ENCODE measurements around the gene KLF13.

Gene KLF13

DNA sequence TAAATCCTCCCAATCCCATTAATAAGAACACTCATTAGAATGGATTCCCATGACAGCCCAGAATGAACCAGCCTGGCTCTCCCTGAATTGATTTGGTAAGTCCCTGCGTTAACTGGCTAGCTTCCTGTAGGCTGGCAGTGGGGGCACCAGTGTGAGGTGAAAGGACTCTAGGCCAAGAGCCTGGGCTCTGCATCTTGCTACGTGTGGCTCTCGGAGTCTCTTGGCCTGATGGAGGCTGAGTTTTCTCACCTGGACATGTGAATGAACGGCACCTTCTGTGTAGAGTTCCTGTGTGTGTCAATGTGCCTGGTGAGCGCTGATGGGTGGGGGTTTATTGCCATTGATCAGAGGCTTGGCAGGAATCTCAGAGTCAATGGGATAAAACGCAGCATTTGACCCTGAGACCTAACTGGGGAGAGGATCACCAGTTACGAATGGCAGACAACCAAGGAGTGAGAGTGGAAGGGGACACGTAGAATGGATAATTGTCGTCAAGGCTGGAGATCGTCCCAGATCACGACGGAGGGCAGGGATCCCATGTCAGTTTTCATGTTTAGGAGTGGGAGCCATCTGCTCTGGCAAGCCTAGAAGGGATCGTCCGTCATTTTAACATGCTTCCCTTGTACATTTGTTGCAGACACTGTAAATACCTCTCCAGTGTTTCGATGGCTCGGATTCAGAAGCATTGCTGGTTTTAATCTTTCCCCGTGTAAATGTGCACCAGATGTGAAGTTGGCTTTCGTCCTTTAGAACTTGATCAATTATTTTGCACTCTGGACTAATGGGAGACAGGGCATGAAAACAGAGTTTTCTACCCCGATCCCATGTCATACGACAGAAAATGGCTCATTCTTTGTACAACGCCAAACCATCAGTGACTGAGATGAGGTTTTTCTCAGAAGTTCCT is 9.0 kb upstream of the KLF13 start:
- no peak for DNase-seq

DNA sequence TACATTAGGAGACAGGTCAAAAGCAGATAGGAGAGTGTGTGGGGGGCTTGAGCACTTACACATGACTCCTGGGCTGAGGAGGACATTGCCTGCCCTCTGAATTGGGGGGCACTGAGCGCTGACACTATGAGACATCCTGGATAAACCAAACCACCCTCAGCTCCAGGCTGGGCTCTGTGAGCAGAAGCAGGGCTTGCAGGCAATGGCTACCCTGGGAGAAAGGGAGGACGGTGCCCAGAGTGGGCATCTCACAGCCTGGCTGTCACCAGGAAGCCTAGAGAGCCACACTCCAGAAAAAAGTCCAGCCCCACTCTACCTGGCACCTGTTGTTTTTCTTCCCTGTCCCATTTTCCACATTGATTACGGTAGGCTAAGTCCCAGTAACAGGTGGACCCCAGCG is 8.2 kb upstream of the KLF13 start:
- no peak for DNase-seq

DNA sequence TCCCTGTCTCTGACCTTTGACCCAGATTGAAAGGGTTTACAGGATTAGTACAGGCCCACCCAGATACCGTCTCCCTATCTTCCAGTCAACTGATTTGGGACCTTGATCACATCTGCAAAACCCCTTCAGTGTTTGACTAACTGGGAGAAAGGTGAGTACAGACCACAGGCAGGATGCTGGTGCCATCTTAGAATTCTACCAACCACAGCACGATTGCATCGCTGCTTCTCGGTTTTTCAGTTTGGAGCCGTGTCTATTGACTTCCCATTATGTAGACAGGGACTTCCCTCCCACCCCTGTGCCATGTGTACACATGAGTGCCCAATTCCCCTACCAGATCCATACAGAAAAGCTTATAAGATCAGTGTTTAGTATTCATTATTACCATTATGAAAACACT is 6.6 kb upstream of the KLF13 start:
- no peak for DNase-seq

DNA sequence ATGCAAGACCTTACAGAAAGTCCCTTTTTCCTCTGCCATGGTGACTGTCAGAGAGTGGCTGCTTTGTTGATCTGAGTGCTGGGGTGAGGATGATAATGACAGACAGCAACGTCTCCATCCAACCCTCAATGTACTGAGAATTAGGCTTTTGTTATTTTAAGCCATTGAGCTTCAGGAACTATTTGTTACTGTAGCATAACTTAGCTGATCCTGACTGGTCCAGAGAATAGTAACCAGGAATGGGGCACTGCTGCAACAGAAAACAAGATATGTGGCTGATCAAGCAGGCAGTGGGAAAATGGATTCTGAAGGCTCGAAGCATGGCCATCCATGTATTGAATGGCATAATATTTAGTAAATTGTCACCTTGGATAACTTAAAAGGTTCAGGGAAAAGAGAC is 5.2 kb upstream of the KLF13 start:
- DNase-seq = no peak

DNA sequence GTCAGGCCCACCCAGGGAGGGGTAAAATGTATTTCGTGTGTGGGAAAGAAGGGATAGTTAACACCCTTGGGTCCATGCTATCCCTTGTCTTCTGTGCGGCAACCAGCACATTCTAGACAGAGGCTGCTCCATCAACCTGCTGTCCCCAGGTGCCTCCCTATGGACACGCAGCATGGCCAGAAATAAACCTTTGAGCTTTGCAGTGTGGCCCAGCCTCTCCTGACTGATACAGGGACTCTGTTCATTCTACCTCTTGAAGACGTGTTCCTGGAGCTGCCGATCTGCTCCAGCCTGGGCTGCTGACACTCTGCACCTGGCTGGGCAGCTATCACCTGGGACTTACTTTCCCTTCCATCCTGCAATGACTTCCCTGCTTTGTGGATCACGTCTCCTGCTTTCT is 4.1 kb upstream of the KLF13 start:
- no peak for DNase-seq

DNA sequence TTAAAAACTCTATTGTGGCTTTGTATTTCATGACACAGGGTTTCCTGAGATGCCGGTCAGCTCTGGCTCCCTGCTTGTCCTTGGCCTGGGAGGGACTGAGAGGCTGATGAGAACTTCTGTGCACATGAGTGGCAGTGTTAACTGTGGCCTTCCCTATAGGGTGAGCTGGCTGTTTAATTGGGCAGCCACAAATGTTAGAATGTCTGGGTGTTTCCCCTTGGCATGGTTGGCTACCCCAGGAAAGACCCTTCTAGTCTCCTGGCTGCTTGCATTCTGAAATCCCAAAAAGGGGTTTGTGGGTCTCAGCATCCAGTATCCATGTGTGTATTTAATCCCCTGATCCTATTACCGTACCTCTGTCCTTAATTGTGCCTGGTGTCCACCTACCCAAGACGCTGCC is 3.0 kb upstream of the KLF13 start:
- no peak for DNase-seq

DNA sequence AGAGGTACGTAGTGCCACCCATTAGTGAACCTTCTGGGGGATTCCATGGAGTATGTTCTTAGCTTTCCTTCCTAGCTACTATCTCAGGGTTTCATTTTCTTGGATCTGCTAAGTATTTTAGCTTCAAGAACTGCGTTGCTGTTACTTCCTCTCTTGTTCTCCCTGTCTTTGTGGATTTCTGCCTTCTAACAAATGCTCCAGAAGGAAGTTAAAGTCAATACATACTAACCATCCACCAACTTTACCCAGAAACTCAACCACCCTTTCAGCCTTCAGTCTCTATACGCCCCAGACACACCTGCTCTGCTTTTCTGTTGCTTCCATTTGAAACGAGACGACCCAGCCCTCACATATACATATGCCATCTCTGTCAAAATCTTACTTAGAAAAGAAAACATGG is 2.4 kb upstream of the KLF13 start:
- no peak for DNase-seq

DNA sequence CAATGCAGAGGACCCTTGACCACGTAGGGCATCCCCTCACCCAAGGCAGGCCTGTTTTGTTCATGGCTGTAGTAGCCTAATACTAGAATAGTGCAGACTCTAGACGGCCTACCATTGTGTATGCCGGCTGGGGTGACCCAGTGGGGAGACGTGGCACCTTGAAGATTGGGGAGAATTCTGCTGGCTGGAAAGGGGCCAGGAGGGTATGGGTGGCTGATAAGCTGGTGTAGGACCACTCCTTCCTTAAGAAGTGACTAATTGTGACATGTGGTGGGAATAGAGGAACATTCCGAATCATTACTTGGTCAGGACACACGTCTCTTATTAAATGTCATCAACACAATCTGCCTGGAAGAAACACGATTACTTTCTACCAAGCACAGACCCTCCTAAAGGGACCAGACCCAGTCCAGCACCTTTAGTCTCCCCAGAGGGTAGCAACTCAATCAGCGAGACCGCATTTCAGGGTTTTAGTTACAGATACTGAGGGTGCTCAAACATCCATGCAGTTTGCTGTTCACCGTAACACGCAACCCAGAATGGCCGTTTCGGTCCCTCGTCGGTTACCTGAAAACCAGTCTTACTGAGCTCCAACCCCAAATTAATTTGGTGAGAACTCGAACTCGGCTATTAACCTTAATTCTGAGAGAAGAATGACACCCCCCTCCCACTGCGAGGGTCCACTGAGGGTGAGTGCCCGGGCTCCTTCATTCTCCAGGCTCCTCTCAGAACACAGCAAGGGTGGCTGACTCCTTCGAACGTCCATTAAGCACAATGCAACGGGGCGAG is 1.6 kb upstream of the KLF13 start:
- DNase-seq = no peak

DNA sequence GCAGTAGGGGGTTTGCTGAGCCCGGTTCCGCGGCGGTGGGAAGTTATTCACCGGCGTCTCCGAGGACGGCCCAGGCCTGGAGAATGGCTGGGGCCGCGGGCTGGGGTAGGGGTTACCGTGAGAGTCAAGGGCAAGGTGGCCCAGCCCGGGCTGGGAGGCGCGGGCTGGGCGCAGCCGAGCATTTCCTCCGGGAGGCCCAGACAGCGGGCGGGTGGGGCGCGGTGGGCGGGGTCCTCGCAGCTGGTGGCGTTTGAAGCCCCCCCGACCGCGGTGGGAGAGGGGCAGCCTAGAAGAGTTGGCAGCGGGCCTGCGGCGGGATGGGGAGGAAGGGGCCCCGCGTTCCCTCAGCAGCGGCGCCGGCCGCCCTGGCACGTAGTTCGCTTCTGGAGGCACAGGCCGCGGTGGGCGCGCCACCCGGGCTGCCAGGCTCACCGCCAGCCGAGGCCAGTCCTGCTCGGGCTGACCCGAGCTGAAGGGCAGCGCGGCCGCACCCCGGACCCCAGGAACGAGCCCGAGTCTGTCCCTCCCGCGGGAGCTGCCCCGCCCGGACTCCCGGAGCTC is 960 bp upstream of the KLF13 start:
- DNase-seq = peak; percentile 92

DNA sequence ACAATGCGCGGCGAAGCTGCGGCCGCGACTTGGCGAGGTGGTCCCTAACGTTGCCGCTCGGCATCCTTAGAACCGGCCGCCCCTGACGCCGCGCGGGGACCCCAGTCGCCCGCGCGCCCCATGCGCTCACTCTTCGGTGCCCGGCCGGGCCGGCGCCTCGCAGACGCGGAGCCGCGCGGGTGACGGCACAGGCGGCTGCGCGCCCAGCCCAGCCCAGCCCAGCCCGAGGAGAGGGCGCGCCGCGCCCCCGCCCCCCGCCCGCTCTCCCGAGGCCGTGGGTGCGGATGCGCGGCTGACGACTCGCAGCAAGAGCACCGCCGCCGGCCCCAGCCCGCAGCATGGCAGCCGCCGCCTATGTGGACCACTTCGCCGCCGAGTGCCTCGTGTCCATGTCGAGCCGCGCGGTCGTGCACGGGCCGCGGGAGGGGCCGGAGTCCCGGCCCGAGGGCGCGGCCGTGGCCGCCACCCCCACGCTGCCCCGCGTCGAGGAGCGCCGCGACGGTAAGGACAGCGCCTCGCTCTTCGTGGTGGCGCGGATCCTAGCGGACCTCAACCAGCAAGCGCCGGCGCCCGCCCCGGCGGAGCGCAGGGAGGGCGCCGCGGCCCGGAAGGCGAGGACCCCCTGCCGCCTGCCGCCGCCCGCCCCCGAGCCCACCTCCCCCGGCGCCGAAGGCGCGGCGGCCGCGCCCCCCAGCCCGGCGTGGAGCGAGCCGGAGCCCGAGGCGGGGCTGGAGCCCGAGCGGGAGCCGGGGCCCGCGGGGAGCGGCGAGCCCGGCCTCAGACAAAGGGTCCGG is 437 bp downstream of the KLF13 start:
- DNase-seq = no peak

DNA sequence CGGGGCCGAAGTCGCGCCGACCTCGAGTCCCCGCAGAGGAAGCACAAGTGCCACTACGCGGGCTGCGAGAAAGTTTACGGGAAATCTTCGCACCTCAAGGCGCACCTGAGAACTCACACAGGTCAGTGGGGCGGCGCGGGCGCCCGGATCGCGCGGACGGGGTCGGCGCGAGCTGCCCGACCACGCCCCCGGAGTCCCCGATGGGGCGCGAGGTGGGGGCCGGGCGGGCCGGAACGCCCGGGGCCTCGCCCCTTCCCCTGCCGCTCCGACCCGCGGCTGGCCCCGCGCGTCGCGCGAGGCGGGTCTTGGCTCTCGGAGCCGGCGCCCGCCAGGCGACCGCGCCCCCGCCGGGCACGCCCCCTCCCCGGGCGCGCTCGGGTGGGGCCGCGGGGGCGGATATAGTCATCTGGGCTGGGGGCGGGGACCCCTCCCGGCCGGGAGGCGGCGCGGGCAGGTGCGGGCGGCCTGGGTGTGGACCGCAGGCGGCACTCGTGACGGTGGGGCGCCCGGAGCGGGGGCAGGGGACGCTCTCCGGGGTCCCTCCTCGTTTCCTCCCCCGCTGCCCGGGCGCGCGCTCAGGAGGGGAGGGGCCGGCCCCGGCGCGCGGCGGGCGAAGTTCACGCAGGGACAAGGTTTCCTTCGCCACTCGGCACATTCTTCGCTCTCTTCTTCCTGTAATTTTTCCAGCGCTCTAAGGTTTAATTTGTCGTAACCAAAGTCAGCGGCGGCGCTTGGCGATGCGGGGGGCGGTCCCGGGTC is 1.2 kb downstream of the KLF13 start:
- DNase-seq = peak; percentile 84

DNA sequence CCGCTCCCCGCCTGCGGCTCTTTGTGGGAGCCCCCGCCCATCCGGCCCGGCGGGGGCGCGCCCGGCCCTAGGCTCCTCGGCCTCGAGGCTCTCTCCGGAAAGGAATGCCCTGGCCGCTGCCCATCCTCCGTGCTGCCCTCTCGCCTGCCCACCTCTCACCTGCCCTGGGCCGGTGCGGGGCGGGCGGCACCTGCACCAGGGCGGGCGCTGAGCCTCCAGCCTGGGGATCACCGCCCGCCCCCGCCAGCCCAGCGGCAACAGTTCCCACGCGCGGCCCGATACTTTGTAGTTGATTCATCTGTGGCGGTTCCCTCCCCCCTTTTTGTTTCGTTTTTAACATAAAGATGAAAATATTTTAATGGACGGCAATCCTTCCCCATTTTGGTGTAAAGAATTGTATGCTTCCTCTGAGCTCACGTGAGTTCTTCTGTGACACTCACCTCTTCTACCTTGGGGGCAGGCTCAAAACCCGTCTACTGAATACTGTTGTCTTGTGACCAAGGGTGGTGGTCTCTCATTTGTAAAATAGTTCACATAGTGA is 1.9 kb downstream of the KLF13 start:
- peak; percentile 53 for DNase-seq

DNA sequence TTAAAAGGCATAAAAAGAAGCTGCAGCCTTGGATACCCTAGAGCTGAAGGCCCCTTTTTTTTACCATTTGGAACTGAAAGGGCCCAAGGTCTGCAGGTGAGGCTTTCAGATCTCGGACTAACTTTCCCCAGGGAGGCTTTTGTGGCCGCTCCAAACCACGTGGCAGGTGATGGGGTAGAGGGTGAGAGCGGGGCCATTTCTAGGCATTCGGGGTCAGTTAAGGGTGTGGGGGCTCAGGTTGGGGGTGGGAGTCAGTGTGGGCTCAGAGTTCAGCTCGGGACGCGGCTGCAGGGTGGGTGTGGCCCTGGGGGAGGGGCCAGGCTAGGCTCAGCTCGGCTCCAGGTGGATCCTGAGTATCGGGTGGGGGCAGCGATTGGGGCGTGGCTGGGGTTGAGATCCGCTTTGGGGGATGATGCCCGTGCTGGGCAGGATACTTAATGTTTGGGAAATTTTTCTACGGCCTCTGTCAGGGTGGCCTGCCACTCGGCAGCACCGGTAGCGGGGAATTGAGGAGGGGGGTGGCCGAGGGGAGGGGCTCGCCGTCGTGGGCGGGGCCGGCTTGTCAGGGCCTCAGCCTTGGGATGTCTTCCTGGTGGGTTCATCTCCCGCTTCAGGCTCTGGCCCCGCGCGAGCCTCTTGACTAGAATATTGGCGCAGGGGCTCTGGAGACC is 2.5 kb downstream of the KLF13 start:
- DNase-seq = no peak

DNA sequence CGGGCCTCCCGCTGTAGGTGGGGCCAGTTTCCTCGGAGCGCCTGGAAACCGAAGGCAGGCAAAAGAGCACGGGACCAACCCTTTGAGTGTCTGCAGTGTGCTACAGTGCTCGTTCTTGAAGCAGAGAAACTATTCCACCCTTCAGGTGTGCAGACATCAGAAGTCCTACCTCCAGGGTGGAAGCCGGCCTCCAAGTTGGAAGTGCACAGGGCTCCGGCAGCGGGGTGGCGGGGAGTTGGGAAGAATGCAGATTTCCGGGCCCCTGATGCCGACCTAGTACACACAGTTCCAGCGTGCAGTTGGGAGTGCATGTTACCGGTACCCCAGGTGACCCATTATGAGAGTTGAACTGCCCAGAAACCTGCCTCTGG is 3.0 kb downstream of the KLF13 start:
- DNase-seq = no peak

DNA sequence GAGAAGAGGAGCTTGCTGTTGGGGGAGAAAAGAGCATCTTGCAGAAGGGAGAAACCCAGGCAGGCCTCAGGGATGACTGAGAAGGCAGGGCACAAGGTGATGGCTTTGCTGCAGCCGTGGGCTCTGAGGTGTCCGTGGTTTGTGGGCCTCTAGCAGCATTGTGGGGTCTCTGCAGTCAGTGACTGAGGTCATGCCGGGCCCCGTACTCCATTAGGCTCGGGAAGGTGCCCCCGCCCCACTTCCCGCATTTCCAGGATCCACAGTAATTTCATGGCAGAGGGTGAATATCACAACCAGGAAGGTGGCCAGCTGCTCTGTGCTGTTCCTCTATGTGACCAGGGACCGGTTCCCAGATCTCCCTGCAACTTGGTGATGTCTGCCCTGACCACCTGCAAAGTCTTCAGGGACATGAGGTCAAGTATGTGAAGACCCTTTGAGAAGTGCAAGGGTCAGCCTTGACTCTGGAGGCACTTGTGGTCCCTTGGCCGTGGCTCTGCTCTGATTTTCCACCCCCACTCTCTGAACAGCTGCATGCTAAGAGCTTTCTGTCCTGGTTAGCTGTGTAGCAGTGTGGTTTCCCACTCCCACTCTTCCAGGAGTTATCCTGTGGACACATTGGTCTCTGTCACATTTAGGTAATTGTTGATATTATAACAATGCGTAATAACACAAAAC is 3.6 kb downstream of the KLF13 start:
- no peak for DNase-seq

DNA sequence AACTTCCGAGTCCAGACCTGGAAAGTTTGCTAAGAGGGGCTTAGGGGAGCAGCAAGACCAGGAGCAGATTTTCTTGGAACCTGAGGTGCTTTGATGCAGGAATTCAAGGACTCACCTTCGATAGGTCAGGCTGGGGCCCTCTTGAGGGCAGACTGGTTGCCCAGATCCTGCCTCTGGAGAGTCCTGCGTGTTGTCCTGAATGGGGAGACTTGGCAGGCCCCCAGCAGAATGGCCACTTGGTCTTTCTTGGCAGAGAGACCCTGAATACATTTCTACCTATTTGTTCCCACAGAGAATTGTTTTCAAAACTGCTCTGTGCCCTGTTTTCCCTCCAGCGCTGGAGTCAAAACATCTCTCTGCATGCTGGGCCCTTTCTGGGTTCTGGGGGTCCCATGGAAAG is 4.2 kb downstream of the KLF13 start:
- DNase-seq = no peak

DNA sequence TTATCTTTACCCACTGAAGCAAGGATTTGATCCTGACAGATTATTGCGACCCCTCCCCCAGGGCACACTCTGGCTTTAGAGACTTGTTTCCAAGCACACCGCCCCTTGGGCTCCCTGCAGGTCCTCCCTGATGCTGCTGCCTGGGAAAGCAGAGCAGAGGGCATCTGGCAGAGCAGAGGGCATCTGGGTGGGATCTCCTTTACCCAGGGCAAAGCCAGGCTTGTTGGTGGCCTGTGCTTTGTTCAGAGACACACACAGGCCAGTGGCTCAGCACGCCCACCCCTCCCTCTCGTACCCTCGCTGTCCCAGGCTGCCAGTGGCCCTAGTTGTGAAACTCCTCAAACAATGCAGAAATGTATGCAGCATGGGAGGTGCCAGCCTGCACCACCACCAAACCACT is 4.8 kb downstream of the KLF13 start:
- DNase-seq = no peak

DNA sequence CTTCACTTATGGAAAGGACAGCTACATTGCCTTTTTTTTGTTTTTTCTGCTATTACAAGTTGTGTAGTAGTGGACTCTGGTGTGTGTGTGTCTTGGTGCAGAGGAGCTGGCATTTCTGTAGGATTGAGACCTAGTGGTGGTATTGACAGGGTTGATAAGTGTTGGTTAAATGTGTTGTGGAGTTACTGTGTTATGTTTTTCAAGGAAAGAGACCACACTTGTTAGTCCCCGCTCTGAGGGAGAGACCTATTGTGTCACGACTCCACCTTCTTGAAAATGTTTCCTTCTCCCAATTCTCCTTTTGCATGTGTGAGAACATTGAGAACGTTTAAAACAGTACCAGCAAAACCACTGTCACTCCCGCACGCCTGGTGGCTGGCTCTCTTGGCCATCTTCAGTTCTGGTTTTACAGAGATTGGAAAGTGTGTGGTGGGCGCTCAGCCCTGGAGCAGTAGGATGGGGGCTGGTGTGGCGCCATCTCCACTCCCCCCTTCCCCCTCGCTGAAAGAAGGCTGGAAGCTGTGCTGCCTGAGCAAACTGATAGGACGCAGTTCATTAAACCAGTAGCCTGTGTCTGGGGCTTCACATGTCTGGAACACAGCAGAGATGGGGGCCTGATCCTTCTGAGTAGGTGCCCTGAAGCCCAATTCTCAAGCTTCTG is 5.5 kb downstream of the KLF13 start:
- DNase-seq = no peak

DNA sequence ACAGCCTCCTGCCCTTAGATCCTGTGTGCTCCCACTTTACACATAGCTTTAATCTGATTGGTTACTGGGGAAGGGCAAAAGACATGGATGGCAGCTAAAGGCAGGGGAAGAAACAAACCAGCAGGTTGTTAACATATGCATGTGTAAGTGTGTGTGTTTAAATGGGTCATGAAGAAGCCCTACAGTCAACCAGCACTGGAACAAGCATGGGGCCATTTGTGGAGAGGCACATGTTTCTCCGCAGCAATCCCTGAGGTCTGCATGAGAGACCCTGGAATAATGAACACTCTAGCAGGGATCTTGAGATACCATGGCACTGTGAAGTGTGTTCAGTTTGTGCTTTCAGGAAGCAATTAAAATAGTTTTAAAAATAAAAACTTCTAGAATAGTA is 6.0 kb downstream of the KLF13 start:
- DNase-seq = no peak

DNA sequence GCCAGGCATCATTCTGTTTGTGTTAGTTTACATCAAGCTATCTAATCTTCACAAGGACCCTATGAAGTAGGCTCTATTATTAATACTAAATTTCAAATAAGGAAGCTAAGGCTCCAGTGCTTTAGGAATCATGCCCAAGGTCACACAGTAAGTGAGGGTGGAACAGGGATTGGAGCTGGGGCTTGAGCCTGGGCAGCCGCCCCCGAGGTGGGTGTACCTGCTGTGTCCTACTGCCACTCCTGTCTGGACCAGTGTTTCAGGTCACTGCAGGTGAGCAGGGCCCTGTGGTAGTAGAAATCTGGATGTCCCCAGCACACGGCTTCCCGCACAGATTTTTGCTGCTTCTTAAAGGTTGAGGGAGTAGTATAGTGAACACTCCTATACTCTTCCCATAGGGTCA is 6.5 kb downstream of the KLF13 start:
- no peak for DNase-seq
